Sigmoid colon (tissue), 3 donors: ENCODE measurements around the gene PTPN2.

Experiments
- POLR2A ChIP-seq, 2 donors: fragments of 450-650 bp; IDR thresholded peaks; one replicate each; pipeline ENCODE4 v1.6.1; 2016; ENCODE audit warnings: antibody characterized with exemption in 2 of 2, mild to moderate bottlenecking in 2 of 2, moderate library complexity in 2 of 2
- TF ChIP-seq, protein P1 (sequence below), 4 experiments: fragments of 450-650 bp in 3 of 4; fragments of 200-600 bp in 1 of 4; IDR thresholded peaks; one replicate each; pipeline ENCODE4 v1.5.1; 2016 to 2019; ENCODE audit warnings: antibody characterized with exemption in 4 of 4, mild to moderate bottlenecking in 3 of 4, moderate library complexity in 2 of 4

DNA sequence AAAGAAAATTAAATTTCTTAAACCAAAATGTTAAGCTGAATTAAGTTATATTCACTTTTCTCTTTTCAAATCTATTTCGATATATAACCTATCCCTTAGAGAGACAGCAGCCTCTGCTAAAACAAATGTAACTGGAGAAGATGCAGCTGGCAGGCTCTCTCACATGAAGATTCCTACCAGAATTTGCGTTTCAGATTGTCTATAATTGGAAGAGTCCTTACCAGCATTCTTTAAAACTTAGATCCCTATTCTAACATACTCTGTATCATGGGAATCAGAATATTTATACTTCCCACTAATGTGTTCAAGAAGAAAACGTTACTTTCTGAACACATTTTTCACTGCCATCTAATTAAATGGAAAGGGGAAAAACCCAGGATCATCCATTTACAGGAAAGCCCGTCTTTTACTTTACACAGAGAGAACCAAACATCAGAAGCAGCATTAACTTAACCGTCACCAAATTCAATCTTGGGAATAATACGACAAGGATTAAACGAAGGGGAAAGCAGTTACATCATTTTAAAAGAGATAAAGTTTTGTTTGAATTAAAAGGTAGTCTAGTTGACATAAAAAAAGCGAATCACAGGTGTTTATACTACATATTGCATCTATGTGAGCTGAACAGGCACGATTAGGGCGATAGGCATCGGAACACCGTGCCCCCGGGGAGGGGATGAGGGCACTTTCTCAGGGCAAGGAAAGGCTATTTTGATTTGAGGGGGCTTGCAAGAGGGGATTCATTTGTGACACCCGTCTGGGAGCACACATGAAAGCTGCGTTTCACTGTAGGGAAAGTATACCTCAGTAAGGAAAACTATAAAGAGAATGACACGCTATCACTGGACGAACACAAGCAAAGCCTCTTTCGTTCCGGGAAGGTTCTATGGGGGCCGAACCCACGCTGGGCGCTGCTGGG is 1.3 kb downstream of the PTPN2 start:
- TF ChIP-seq, protein P1, sequence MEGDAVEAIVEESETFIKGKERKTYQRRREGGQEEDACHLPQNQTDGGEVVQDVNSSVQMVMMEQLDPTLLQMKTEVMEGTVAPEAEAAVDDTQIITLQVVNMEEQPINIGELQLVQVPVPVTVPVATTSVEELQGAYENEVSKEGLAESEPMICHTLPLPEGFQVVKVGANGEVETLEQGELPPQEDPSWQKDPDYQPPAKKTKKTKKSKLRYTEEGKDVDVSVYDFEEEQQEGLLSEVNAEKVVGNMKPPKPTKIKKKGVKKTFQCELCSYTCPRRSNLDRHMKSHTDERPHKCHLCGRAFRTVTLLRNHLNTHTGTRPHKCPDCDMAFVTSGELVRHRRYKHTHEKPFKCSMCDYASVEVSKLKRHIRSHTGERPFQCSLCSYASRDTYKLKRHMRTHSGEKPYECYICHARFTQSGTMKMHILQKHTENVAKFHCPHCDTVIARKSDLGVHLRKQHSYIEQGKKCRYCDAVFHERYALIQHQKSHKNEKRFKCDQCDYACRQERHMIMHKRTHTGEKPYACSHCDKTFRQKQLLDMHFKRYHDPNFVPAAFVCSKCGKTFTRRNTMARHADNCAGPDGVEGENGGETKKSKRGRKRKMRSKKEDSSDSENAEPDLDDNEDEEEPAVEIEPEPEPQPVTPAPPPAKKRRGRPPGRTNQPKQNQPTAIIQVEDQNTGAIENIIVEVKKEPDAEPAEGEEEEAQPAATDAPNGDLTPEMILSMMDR (IDR thresholded peaks at IDR 0.05), result no peak
- no peak for TF ChIP-seq POLR2A (IDR thresholded peaks at IDR 0.05)
